ENCODE results near the gene DBH. TPM values are rescaled to one million over a fixed set of nuclear protein-coding genes. Genes with fewer than 3 reads are reported as not detected.

DBH gene
- total and polyA plus RNA-seq, 2 donors (not counting 3 experiments of a cell fraction or from before 2014, with no cell fraction given): not detected

- POLR2A ChIA-PET: no interaction called here
- no peaks in the 10 kb centered on the region for H4K20me1 ChIP-seq (replicated peaks; ENCODE audit: control insufficient read depth, extremely low read depth, insufficient read depth, low read length)
- H3K79me2 ChIP-seq (ENCODE audit: control insufficient read depth, insufficient read depth, low read length): no peaks in the 10 kb centered on the region
- dilution Hi-C loops (cut with MboI; ENCODE audit: extremely low pct_ligation_motif_present, low sequenced_read_pairs): no loop called here
- no peaks in the 10 kb centered on the region for H3K9me1 ChIP-seq (replicated peaks; ENCODE audit: control insufficient read depth, extremely low read depth, insufficient read depth, low read length)
- no peak overlapping the region for H3K9ac ChIP-seq (replicated peaks; ENCODE audit: extremely low read depth, insufficient read depth, low read length)
- intact Hi-C loops (cut with micrococcal nuclease): no loop called here
- CTCF ChIA-PET: no interaction called here
- H2AFZ ChIP-seq (ENCODE audit: low read depth, low read length): no peak overlapping the region
- H3K36me3 ChIP-seq (ENCODE audit: control insufficient read depth in 2 of 2, extremely low read depth in 1 of 2, insufficient read depth in 2 of 2, low read length in 2 of 2): no peaks in the 10 kb centered on the region
- no peak for TF ChIP-seq FOS (IDR thresholded peaks at IDR 0.05; ENCODE audit: borderline replicate concordance, insufficient read depth, low read length)
- no peak for TF ChIP-seq CTCF (IDR thresholded peaks at IDR 0.05; ENCODE audit: extremely low read depth in 1 of 2, insufficient read depth in 1 of 2, low read depth in 1 of 2, low read length in 2 of 2)
- TF ChIP-seq POLR2A (IDR thresholded peaks at IDR 0.05; ENCODE audit: low read depth, low read length): no peak
- no peak for TF ChIP-seq EZH2 (IDR thresholded peaks at IDR 0.05; ENCODE audit: borderline replicate concordance, low read depth, low read length, severe bottlenecking)
- no peak for TF ChIP-seq MAX (IDR thresholded peaks at IDR 0.05; ENCODE audit: insufficient read depth, insufficient read length)
- no peak for TF ChIP-seq POLR2AphosphoS5 (IDR thresholded peaks at IDR 0.05; ENCODE audit: insufficient read depth, low read depth, low read length)
- TF ChIP-seq JUN (IDR thresholded peaks at IDR 0.05; ENCODE audit: borderline replicate concordance, insufficient read depth, insufficient read length, low read depth): no peak
- no peak for TF ChIP-seq MYC (IDR thresholded peaks at IDR 0.05; ENCODE audit: low read depth, low read length)
- no peak for TF ChIP-seq GATA2 (IDR thresholded peaks at IDR 0.05; ENCODE audit: insufficient read depth, insufficient read length, low read depth, low read length)
- H3K27ac ChIP-seq (ENCODE audit: insufficient read depth, low read depth, low read length): no peak overlapping the region
- no peak overlapping the region for H3K4me3 ChIP-seq (replicated peaks in 1 of 3; ENCODE audit: insufficient read depth in 1 of 3, low read depth in 1 of 3, low read length in 3 of 3)
- no peaks in the 10 kb centered on the region for H3K27me3 ChIP-seq (ENCODE audit: control insufficient read depth in 2 of 2, insufficient read depth in 2 of 2, low read length in 2 of 2)
- DNase-seq (ENCODE audit: low read depth, low spot score) (no peak), FAIRE-seq (no peak)
- no peaks in the 10 kb centered on the region for H3K4me1 ChIP-seq (ENCODE audit: control insufficient read depth, extremely low read depth, insufficient read depth, low read length)
- BruUV-seq (replicated peaks): no TSS peak
- H3K9me3 ChIP-seq (replicated peaks; ENCODE audit: control insufficient read depth, insufficient read depth, low read length): no peaks in the 10 kb centered on the region
- no peak overlapping the region for H3K4me2 ChIP-seq (ENCODE audit: insufficient read depth, low read length)
These were observed 5.1 kb upstream of the DBH start for GRCh38 chr9:133631111-133631510.

Measured in endothelial cell of umbilical vein (primary cell).